Measurements from ENCODE around the gene FNDC3B. TPM values are rescaled to one million over a fixed set of nuclear protein-coding genes. Genes with fewer than 3 reads are reported as not detected.
"Not testable (repeated sequence)": the region's sequence is repeated elsewhere in the genome, so short reads cannot be mapped to it uniquely, and the experiment has no call there.

Gene FNDC3B
- 67.2 and 74.4 TPM in 2 replicates for total RNA-seq (2014; rRNA removed; shearing (Covaris generic))

DNA sequence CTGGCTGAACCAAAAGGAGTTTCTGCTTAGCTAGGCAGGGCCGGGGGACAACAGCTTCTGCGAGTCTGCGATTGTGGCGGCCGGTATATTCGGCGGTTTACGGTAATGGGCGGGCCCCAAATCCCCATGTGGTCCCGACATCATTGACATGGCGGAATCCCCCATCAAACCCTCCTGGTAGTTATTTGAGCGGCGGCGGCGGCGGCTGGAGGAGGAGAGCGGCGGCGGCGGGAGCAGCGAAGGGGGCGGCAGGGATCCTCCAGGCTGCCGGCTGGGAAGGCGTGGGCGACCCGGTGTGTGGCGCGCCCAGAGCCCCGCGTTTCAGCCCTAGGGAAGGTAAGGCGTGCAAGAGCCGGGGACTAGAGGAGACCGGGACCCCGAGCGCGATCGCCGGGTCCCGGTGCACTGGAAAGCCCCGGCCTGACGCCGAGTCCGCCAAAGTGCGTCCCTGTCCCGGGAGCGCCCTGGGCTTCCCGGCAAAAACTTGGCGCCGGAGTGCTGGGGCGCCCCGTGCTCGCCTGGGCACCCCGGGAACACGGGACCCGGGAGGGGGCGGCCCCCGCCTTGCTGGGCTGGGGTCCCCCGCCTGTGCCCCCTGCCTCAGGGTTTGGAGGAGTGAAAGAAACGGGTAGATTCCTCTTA lies at the start of gene FNDC3B:
Gene FNDC3B (plus strand): TSS at position 143 of the 642 bp plus-strand sequence. CDS start 72,902 bp downstream, outside the sequence.
- peak; percentile 95 for DNase-seq (ENCODE audit: low spot score)

DNA sequence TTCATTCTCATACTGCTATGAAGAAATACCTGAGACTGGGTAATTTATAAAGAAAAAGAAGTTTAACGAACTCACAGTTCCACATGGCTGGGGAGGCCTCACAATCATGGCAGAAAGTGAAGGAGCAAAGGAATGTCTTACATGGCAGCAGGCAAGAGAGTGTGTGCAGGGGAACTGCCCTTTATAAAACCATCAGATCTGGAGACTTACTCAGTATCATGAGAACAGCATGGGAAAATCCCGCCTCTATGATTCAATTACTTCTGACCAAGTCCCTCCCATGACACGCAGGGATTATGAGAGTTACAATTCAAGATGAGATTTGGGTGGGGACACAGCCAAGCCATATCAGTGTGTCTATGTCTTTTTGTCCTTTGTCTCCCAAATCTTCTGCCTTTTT lies 49.1 kb upstream of the FNDC3B start:
- DNase-seq (ENCODE audit: low spot score) = not testable (repeated sequence)

DNA sequence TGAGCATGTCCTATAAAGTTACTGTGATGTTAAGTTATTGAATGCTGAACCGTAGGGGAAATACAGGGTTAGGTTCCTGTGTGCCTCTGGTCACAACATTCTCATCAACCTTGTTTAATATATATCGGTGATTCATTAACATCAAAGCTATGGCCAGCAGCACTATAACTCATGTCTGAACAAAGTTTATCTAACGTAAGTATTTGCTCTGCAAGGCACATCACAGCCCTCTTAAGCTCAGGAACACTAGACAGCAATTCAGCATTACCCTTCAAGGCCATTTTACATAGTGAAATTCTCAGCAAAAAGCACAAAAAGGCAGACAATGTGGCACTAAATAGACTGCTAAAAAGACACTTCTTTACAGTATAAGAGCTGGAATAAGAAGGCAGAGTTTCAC lies 48.2 kb upstream of the FNDC3B start:
- DNase-seq (ENCODE audit: low spot score) = no peak

DNA sequence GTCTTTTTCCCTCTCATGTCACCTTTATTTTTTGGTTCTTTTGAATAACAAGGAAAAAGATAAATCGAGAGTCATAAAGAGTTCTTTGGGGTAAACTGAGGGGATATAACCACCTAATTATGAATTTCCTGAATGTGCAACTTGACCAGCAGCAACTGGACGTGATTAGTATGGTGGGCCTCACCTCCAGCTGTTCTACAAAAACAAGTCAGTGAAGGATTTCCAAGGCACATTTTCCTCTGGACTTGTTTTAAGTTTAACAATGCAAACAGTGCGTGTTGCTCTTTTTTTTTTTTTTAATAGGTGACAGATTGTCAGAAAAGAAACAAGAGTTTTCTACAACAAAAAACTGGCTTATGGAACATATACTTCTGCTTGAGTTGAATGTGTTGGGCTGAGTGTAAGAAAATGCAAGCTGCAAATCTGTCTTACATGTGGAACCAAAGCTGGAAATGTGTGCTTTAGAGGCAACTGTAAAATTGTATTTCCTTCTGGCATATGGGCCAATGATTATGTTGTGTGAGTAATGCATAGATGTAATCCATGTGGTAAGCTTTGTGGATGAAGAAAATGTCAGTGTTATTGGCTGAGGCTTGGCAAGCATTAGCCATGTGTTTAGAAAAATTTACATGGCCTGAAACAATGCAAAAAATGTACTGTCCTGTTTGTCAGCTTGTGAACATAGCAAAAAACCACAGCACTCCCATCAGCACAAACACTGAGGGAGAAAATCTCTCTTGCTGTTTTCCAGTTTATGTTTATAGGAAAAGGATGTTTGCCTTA lies 44.5 kb upstream of the FNDC3B start:
- DNase-seq (ENCODE audit: low spot score) = peak; percentile 33

DNA sequence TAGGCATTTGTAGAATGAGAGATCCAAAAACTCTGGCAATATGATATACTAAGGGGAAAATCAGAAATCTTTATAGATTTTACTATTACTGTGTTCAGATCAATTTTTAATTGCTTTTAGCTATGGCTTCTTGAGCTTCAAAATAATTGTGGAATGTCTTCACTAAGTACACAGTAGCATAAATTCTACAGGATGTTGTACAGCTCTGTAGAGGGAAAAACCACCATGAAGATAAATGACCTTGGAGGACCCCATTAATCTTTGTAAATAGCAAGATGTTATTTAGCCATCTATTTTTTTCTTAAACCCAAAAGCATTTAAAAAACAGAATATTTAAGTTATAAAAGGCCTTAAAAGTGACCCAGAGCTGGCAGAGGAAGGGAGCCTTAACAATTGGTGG lies 43.9 kb upstream of the FNDC3B start:
- DNase-seq (ENCODE audit: low spot score) = no peak

DNA sequence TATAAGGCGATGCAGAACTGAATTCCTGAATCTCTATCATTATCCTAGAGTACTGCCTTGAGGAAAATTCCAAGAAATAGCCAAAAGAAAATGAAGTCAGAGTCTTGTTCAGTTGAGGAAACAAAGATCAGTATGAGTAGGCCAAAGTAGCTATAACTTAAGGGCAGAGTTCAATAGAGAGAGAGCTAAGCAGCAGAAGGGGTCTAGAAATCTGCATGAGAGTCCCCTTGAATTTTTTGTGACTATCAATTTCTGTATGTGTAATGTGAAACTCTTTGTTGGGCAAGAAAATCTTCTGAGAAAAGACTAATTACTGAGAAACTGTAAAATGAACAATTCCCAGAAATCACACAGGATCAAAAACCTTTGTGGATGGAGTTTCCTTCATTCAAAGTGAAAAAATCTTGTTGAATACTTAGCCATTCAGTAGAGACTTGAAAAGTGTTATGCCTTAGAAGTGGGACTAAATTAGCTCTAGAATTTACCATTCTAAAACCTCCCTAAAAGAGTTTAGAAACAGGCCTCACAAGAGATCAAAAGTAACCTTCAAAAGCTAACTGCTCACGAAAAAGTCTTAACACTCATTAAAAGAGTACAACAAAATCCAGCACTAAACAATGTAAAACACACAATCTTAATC lies 43.1 kb upstream of the FNDC3B start:
- DNase-seq (ENCODE audit: low spot score) = no peak

DNA sequence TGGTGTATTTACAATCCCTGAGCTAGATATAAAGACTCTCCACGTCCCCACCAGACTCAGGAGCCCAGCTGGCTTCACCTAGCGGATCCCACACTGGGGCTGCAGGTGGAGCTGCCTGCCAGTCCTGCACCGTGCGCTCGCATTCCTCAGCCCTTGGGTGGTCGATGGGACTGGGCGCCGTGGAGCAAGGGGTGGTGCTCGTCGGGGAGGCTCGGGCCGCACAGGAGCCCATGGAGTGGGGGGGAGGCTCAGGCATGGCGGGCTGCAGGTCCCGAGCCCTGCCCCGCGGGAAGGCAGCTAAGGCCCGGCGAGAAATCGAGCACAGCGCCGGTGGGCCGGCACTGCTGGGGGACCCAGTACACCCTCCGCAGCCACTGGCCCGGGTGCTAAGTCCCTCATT lies 40.6 kb upstream of the FNDC3B start:
- not testable (repeated sequence) for DNase-seq (ENCODE audit: low spot score)

DNA sequence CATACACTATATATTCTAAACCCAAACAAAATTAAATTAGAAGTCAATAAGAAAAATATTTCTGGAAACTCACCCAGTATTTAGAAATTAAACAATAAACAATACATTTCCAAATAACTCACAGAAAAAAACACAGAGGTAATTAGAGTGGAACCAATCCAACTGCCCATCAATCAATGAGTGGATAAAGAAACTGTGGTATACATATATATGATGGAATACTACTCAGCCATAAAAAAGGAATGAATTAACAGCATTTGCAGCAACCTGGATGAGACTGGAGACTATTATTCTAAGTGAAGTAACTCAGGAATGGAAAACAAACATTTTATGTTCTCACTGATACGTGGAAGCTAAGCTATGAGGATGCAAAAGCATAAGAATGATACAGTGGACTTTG lies 37.8 kb upstream of the FNDC3B start:
- not testable (repeated sequence) for DNase-seq (ENCODE audit: low spot score)

DNA sequence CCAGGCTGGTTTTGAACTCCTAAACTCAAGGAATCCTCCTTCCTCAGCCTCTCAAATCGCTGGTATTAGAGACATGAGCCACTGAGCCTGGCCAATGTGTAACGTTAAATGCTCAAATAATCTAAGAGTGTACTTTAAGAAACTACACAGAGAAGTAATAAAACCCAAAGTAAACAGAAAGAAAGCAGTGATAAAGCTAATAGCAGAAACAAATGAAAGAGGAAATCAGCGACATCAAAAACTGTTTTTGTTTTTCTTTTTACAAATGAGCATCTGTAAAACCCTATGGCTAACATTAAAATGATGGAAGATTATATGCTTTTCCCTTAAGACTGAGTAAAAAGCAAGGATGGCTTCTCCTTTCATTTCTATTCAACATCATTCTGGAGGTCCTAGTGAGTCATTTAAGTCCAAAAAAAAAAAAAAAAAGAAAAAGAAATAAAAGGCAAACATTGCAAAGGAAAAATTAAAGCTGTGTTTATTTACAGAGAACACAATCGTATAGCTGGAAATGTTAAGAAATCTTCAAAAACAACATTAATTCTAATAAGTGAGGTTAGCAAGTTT lies 36.8 kb upstream of the FNDC3B start:
- no peak for DNase-seq (ENCODE audit: low spot score)

DNA sequence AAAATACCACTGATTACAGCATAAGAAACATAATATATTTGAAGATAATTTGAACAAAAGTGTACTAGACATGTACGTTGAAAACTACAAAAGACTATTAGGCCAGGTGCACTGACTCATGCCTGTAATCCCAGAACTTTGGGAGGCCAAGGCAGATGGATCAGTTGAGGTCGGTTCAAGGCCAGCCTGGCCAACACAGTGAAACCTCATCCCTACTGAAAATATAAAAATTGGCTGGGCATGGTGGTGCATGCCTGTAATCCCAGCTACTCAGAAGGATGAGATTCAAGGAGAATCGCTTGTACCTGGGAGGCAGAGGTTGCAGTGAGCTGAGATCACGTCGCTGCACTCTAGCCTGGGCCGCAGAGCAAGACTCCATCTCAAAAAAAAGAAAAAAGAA lies 36.2 kb upstream of the FNDC3B start:
- no peak for DNase-seq (ENCODE audit: low spot score)

DNA sequence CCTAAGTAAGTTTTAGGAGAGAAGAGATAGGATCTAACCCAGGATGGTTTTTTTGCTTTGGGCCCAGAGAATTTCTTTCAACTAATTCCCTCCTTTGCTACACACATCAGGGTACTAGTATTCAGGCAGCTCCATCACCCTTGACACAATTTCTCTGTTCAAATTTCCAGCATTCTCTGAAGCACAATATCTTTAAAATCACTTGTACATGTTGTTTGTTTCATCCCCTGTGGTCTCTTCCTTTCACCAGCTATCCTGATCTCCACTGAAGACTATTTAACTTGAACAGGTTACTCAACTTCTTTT lies 32.4 kb upstream of the FNDC3B start:
- DNase-seq (ENCODE audit: low spot score) = no peak

DNA sequence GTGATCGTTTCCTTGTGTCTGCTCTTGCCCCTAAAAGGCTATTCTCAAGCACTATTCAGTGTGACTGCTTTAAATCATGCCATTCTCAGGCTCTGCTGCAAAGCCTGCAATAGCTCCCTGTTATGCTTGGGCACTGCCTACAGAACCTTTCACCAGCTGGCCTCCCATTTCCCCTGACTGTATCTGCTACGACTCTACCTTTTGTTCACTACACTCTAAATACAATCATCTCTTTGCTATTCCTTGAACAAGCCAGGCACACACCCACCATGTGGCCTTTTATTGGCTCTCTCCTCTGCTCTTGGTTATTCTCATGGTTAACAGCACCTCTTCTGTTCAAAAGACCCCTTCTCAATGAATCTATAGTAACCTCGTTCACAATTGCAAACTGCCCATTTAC lies 29.6 kb upstream of the FNDC3B start:
- DNase-seq (ENCODE audit: low spot score) = no peak

DNA sequence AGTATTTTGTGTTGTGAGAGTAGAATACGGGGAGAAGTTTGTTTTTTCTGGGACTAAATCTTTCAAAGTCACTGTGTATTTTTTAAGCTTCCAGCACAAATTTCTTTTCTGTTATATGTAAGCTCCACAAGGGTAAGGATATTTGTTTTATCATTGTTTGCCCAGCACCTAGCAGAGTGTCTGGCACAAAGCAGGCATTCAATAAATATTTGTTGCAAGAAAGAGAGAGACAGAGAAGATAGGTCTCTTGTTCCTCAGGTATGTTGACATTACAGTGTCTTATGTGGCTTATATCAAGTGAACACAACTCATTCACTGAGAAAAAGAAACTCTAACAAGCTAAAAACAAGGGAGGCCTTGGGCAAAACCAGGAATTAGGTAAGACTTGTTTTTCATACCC lies 26.6 kb upstream of the FNDC3B start:
- DNase-seq (ENCODE audit: low spot score) = no peak

DNA sequence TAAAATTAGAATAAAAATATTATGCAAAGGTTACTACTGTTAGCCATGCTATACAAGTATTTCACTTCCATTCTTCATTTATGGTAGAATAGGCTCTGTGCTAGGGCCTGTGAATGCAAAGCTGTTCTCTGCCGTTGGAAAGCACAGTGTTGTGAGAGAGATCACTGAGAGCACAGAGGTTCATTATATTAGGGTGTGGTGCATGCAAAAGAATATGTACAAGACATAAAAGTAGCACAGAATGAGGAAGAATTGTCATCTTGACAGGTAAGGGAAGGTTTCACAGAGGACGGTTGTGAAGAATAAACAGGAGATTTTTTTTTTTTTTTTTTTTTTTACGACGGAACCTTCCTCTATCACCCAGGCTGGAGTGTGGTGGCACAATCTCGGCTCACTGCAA lies 25.2 kb upstream of the FNDC3B start:
- DNase-seq (ENCODE audit: low spot score) = no peak

DNA sequence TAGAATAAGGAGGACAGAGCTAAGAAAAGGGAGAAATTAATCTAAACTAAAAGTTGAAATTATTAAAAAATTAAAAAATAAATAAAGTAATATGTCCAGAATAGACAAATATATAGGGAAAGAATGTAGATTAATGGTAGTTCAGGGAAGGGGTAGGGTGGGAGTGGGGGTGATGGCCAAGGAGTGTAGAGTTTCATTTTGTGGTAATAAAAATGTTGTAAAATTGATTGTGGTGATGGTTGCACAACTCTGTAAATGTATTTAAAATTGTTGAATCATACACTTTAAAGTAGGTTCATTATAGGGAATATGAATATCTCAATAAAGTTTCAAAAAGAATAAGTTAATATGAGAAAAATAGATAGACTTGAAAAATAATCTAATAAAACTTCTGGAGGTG lies 21.0 kb upstream of the FNDC3B start:
- no peak for DNase-seq (ENCODE audit: low spot score)

DNA sequence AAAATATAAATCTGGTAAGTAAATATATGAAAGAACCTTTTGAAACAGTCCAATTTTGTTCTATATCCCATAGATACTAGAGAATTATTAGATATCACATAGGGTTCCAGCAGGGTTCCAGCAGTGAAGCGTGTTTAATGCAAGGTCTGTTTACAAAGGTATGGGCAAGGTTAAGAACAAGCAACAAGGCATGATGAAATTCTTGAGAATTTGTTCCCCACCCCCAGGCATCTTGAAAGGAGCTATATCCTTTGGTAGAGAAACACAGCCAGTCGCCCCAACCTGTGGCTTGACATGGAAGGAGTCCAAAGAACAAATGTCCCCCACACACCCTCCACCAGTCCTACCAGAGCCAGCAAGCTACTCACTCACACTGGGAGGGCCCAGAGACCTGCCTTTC lies 18.6 kb upstream of the FNDC3B start:
- DNase-seq (ENCODE audit: low spot score) = no peak

DNA sequence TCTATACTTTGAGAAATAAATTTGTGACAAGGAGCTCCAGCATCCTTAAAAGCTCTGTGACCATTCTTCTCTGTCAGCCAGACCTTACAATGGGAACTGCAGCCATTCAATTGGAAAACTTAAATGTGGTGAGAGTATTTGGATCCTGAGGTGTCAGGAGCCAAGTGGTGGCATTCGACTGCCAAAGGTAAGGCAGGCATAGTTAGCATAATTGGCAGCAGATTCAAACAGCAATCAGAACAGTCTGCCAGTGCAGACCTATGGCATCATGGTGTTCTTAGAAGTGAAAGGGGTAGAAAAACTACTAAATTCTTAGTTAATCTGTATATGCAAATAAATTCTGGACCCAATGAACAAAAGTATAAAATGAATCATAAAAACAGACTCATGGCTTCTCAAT lies 18.2 kb upstream of the FNDC3B start:
- DNase-seq (ENCODE audit: low spot score) = no peak

DNA sequence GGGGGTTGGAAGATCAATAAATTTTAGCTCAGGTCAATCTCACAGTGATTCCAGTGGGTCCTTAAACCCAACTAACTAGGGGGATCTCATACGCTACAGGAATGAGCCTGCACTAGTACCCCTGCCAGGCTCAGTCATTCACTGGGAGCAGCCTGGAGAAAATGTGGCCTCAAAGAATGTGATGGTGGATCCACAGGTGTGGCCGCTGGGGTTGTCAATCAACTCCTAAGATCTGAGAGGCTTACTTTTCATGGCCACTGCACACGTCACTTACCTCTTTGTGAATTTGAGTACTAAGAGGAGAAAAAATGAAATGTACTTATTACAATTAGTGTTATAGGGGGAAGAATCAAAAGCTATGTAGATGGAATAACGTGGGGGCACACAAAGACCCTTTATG lies 17.5 kb upstream of the FNDC3B start:
- DNase-seq (ENCODE audit: low spot score) = no peak

DNA sequence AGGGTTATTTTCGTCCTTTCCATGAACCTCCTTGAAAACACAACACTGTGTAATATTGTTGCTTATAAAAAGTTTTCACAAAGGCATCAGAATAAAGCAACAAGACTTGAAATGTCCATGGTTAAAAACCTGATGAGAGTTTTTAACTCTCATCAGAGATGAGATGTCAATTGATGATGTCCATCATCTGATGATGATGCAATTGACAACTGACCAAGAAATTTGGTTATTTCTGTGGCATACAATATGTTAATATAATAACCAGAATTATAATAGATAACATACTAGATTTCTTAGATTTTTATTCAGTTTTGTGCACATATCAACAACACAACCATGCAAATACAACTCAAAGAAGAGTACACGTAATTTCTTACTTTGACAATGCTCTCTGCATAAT lies 15.5 kb upstream of the FNDC3B start:
- no peak for DNase-seq (ENCODE audit: low spot score)

DNA sequence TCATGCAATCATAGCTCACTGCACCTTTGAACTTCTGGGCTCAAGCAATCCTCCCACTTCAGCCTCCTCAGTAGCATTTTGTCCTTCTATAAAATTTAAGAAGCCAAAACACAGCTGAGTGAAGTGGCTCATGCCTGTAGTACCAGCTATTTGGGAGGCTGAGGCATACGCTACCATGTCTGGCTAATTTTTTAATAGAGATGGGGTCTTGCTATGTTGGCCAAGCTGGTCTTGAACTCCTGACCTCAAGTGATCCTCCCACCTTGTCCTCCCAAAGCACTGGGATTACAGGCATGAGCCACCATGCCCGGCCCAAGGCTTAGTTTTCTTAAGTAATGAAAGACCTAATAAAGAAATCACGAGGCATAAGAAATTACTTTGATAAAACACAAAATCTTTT lies 14.7 kb upstream of the FNDC3B start:
- no peak for DNase-seq (ENCODE audit: low spot score)

DNA sequence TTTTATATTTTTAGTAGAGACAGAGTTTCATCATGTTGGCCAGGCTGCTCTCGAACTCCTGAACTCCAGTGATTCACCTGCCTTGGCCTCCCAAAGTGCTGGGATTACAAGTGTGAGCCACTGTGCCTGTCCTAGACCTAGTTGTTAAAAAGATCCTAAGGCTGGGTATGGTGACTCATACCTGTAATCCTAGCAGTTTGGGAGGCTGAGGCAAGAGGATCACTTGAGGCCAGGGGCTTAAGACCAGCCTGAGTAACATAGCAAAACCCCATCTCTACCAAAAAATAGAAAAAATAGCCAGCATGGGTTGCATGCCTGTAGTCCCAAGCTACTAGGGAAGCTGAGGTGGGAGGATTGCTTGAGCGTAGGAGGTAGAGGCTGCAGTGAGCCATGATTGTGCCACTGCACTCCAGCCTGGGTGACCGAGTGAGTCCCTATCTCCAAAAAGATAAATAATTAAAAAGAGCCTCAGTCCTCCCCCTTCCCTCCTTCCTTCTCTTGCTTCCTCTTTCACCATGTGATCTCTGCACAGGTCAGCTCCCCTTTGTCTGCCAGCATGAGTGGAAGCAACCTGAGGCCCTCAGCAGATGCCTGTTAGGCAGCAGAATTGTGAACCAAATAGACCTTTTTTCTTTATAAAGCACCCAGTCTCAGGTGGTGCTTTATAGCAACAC lies 9.8 kb upstream of the FNDC3B start:
- DNase-seq (ENCODE audit: low spot score) = no peak

DNA sequence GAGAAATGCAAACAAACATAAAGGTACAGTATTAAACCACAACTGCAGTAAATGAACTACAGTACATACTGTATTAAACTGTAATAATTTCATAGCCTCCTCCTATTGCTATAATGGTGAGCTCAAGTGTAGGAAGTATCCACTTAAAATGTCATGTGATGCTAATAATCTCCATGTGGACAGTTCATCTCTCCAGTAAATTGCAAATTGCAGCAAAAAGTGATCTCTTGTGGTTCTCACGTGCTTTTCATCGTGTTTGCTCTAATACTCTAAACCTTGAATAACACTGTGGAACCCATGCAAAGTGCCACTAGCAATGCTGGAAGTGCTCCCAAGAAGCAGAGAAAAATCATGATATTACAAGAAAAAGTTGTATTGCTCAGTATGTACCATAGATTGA lies 9.2 kb upstream of the FNDC3B start:
- no peak for DNase-seq (ENCODE audit: low spot score)

Data from A172 (cell line).